GM18508 (cell line): ENCODE measurements around the gene MFN1.
"Not testable (repeated sequence)": the region's sequence is repeated elsewhere in the genome, so short reads cannot be mapped to it uniquely, and the experiment has no call there.

Experiments used
- ATAC-seq: cut with Tn5 transposase; IDR thresholded peaks from one replicate; pipeline ENCODE4 v1.9.1; 2021; ENCODE audit warnings: moderate number of reproducible peaks; ENCODE audit not compliant: insufficient read depth, unreplicated experiment

The MFN1 gene

GRCh38 chr3:179347345-179348194, at the start of gene MFN1:
MFN1 (plus strand) TSS chr3:179347709; CDS start chr3:179348852, 1,143 bp downstream.
- ATAC-seq: peak; percentile 82

DNA sequence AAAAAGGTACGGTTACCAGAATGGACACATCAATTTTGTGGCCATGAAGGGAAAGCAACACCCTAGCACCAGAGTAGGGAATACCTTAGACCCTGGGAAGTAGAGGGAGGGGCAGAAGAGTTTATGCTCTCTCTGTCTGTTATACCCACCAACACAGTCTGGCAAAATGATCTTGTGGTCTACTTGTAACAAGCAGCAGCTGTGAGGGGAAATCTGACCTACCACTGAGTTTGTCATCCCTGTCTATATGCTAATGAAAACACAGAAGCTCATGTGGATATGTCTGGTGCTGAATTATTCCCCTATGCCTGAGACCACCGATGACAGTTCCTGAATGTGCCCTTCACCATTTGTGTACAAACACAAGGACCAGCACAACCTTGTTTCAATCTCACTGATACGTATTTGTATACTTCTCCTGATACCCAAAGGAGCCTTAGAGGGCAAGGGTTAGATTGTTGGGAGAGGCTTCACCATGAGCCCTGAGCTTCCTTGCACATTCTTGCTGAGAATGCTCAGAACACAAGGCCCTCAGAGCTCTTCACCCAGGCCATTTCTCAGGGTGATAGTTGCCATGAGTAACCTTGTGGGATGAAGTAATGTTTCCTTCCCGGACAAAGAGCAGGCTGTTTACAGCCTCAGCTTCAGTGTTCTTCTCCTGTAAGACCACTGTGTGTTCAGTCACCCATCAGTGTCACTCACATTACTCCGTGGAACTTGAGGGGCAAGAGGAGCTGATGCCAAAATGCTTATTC, 49.4 kb upstream of the MFN1 start:
- no peak for ATAC-seq

- no peak for ATAC-seq
Observed at GRCh38 chr3:179299316-179299715, 48.2 kb upstream of the MFN1 start.

DNA sequence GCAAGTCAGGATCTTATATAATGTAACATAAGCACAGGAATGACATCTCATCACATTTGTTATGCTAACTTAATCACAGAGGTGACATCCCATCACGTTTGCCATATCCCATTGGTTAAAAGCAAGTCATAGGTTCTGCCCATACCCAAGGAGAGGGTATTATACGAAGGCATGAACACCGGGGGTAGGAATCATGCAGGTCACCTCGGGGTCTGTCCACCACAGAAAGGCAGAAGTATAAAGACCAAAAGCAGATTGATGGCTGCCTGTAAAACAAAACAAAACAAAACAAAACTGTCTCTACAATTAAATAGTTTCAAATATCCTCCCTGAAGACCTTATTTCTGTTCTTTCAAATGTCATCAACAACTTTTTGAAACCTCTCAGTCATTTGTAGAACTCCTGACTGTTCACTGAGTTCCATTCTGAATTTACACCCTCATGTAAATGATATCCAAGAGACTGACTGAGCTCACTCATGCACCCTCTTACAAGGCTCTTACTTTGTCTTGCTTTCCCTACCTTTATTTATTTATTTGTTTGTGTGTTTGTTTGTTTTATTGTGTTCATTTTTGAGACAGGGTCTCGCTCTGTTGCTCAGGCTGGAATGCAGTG, 47.4 kb upstream of the MFN1 start:
- ATAC-seq: no peak

DNA sequence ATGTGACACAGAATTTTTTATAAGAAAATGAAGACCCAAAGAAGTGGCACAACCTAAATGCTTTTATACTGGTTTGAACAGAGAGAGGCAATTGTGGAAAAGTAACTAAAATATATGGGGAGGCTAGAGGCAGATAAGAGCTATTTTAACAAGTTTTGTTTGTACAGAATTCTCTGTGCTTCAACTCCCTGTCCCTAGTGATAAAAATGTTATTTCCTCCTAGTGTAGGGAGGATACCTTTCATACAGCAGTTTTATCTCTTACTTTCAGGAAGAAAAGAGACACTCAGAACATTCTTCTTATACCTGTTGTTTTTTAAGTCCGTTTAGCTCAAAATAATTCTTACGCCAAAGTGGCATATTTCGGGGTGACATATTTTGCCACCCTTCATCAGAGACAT, 45.9 kb upstream of the MFN1 start:
- no peak for ATAC-seq

DNA sequence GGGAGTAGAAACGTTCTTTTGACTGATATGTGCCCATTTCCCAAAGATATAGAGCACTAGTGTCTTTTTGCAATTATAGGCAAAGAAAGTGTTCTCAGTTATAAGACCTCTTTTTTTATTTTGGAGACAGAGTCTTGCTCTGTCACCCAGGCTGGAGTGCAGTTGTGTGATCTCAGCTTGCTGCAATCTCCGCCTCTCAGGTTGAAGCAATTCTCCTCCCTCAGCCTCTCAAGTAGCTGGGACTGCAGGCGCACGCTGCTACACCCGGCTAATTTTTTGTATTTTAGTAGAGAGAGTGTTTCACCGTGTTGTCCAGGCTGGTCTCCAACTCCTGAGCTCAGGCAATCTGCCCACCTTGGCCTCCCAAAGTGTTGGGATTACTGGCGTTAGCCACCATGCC, 45.4 kb upstream of the MFN1 start:
- no peak for ATAC-seq

DNA sequence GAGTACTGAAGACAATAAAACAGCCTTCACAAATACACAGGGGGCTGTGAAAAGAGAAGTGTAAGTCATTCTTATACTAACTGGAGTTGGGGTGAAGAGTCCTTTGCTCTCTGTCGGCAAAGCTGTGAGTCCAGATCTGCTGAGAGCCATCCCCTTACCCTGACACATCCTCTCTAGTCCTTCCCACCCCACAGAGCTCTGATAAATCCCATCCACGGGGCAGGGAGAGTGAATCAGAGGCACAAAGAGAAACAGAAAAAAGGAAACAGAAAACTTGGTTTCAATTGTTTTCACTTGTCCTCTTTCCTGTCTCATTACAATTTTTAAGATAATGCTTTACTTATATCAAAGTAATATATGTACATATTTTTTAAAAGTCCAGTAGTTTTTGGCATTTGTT, 42.9 kb upstream of the MFN1 start:
- no peak for ATAC-seq

DNA sequence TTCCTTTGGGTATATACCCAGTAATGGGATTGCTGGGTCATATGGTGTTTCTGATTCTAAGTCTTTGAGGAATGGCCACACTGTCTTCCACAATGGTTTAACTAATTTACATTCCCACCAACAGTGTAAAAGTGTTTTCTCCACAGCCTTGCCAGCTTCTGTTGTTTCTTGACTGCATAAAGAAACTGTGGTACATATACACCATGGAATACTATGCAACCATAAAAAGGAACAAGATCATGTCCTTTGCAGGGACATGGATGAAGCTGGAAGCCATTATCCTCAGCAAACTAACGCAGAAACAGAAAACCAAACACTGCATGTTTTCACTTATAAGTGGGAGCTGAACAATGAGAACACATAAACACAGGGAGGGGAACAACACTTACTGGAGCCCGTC, 40.1 kb upstream of the MFN1 start:
- not testable (repeated sequence) for ATAC-seq

DNA sequence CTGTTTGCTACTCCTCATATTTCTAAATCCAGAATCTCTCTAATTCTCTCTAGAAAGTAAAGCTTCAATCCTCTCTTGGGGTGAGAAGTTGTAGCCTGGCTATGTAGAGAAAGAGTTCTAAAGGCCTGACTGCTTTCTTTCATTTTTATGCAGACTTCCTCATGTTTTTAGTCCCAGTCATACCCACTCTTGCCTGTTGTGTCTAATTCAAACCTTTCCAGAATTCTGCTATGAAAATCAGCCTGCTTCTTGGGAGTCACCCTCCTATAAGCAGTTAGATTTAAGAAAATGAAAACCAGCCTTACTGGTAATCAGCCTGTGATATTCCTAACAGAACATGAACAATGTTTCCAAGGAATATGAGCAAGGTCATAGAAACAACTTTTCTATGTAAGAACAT, 39.5 kb upstream of the MFN1 start:
- no peak for ATAC-seq

DNA sequence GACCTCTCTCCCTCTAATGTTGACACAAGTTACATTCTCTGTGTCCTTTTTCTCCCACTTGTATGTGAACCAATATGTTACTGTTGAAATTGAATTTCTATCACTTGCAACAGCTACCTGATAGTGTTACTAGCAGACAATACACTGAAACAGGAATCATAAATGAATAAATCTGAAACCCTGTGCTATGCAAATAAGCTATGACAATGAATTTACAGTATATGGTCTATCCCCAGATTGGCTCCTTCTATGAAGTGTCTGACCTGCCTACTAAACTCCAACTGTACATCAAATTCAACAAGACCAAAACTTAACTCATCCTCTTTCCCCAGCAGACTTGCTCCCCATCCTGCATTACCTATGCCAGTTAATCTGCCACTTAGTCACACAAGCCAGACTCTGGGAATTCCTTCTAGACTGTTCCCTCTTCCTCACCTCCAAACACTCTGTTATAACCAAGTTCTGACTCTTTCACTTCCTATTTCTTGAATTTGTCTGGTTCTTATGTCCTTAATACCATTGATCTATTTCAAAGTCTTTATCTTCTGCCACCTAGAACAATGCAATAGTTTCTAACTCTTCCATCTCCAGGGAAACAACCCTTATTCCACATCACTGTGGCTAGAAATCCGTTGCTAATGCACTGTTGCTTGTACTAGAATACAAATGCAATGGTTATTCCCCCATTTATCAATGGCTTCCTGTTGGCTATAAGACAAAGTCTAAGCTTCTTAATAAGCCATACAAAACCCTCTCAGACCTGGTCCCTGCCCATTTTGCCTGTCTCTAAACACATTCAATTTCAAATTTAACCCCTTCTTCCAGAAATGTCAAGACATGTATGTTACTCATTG, 38.1 kb upstream of the MFN1 start:
- ATAC-seq: peak; percentile 83

DNA sequence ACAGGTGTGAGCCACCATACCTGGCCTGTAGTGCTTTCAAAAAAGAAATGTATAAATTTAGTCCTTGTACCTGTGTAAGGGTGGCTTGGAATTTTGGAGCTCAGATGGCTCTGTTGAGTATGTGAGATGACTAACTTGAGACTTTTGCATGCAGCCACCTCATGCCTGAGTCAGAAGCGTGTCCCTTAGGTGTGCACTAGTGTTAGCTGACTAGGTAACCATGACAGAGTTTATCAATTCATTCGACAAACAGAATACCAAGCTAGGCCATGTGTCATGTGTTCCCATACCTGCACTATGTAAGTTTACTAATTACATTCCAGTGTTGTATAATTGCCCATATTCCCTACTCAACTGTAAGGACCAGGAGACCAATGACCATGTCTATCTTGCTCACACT, 28.6 kb upstream of the MFN1 start:
- ATAC-seq: no peak

GRCh38 chr3:179321668-179322285, 25.7 kb upstream of the MFN1 start:
- ATAC-seq: no peak

DNA sequence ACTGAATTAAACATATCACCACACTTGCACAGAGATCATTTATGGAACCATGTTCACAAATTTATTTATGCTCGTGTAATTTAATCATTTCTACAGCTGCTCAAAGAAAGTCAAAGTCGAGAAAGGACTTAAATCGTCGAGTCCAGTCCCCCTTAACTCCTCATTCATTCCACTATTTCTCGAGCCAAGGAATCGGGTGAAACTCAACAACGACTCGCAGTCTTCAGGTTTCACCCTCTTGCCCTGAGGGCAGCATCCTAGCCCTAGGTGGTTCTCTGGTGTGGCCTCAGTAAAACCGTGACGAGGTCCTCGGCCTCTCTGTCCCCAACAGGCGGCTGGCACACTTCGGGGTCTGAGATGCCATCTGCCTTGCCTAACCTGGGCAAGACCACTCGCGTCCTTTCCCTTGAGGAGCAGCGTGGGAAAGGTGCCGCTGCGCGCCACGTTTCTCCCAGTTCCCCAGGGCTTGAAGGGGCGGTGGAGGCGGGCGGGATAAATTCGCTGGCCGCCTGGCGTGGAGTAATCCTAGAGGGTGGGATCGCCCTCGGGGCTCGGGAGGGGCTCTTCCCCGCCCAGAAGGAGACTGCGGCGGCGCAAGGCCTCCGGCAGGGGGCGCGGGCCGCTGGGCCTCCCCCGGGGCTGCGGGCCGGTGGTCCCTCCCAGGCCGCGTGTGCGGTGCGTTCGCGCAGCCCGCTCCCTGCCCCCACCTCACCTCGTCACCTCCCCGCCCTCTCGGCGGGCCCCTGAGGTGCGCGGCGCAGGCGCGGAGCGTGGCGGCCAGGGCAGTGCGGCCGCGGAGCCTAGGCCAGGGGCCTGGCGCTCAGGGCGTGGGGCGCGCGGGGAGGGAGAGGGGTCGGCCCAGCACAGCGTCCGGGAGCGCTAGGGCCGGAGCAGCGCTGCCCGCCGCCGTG, 25.0 kb upstream of the MFN1 start, which contains the start of gene ZNF639:
TSS of gene ZNF639 (plus strand) at position 746 of the 911 bp plus-strand sequence. CDS start 5,263 bp downstream, outside the sequence.
- peak; percentile 40 for ATAC-seq

DNA sequence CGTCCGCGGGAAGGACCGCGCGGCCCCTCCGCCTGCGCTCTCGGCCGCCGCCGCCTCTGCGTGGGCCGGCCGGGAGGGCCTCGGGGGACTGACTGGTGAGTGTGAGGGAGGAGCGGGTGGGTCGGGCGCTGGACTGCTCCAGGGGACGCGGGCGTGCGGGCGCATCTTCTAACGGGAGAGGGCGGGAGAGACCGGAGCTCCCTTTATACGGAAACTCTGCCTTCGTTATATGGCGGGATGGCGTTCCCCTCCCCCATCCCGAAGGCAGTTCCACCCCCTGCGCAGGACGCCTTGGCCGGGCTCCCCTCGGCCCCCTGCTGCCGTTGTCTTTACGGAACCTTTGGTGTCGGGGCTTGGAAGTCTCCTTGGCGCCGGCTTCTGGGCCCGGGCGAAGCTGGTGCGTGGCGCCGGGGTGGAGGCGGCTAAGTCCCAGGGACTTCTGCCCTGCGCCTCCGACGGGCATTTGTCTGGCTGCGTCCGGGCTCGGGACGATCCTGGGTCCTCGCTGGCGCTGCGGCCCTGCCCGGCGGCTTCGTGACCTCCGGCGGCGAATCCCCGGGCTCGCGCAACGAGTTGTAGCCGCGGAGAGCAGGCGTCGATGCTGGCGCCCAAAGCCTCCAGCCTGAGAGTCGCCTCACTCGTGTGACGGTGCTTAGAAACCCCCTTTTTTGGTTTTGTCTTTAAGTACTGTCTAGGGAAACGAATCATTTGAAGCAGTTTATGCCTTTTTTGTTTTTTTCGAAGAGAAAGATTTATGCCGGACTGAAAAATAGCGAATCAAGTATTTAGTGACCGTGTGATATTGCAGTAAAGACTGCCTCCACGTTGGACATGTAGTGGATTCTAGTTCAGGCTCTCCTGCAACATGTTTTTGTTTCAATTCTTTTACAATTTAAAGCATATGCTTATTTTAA, 24.1 kb upstream of the MFN1 start:
- ATAC-seq: peak; percentile 25

DNA sequence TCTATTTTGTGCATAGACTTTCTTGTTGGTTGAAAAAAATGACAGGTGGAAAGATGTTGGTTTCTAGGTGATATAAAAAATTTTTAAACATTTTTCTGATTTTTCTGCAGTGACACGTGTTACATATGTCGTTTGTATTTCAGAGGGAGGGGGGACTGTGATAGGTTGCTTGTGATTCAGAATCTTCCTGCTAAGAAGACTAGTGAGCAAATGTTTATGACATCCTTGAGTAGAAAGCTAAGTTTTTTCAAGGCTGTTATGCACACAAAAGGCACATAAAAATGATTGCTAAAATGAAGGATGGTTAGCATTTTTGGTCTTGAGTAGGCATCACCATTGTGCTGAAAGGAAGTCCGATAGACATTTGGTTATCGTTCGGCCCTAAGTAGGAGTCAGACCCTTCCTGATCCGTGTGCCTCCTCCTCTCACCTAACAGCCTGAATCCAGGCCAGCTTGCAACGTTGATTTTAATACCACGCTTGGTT, 23.2 kb upstream of the MFN1 start:
- no peak for ATAC-seq

- ATAC-seq: no peak
Observed at GRCh38 chr3:179330438-179330837, 17.1 kb upstream of the MFN1 start.

DNA sequence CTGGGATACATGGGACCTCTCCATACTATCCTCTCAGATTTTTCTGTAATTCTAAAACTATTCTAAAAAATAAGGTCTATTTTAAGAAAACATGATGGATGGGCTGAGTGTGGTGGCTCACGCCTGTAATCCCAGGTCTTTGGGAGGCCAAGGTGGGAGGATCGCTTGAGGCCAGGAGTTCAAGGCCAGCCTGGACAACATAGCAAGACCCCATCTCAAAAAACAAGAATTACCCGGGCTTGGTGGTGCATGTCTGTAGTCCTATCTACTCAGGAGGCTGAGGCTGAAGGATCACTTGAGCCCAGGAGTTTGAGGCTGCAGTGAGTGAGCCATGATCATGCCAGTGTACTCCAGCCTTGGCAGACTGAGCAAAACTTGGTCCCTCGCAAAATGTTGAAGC, 15.3 kb upstream of the MFN1 start:
- no peak for ATAC-seq

DNA sequence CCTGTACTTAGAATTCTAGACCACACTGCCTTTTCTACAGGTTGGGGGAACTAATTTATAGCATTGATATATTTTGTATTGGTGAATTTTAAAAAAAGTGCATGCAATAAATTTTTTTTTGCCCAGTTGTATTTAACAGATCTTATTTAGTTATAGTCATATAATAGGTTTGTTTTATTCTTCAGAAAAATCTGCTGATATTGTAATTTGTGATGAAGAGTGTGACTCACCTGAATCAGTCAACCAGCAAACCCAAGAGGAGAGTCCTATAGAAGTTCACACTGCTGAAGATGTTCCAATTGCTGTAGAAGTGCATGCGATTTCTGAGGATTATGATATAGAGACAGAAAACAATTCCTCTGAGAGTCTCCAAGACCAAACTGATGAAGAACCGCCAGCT, 14.4 kb upstream of the MFN1 start:
- ATAC-seq: no peak
